Hepatocyte (in vitro differentiated cells): ENCODE data around the gene KLF2.

Source experiments
- CTCF ChIP-seq: fragments of 200-600 bp; sonication (generic); IDR thresholded peaks from 2 replicates; pipeline ENCODE4 v1.5.1; 2016; ENCODE audit warnings: antibody characterized with exemption, mild to moderate bottlenecking; ENCODE audit not compliant: poor library complexity
- EZH2 ChIP-seq: fragments of 200-600 bp; sonication (generic); IDR thresholded peaks from 2 replicates; pipeline ENCODE4 v1.6.1; 2016; ENCODE audit warnings: antibody characterized with exemption, mild to moderate bottlenecking, borderline replicate concordance

DNA sequence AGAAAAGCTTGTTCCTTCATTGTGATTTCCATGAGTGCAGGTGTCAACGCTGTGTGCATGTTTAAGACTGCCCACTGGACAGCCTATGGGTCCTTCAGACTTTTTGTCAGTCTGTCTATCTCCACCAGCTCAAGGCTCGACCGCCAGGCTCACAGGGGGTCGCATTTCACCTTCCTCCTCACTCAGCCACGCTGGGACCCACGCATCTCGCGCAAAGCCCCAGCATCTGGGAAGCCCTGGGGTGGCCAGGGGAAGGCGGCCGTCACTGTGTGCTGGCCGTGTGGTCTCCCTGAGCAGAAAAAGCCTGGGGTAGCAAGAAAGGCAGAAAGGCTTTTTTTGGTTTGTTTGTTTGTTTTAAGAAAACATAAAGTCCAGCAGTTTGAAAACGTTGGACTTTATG, 48.5 kb downstream of the KLF2 start:
- TF ChIP-seq CTCF, result no peak
- no peak for TF ChIP-seq EZH2
